HCT116 (cell line): ENCODE measurements around the gene ATOH8.

Source experiments
- CTCF ChIP-seq, 3 experiments: fragments of 200-600 bp in 1 of 3; sonication (generic) in 1 of 3; IDR thresholded peaks in 2 of 3; conservative IDR thresholded peaks in 1 of 3; 2 replicates each; pipeline ENCODE4 v1.5.1; 2012 to 2017; ENCODE audit warnings: low read depth in 2 of 3, low read length in 2 of 3, antibody characterized with exemption in 1 of 3, borderline replicate concordance in 1 of 3, control low read depth in 1 of 3, mild to moderate bottlenecking in 1 of 3, mixed read lengths in 1 of 3, mixed run types in 1 of 3, moderate library complexity in 1 of 3; ENCODE audit not compliant: insufficient read depth in 1 of 3
- EZH2 ChIP-seq: fragments of 200-600 bp; sonication (generic); IDR thresholded peaks from 2 replicates; pipeline ENCODE4 v1.6.1; 2017; ENCODE audit warnings: antibody characterized with exemption, mixed run types
- POLR2A ChIP-seq: IDR thresholded peaks from 2 replicates; pipeline ENCODE4 v1.7.0; 2011; ENCODE audit warnings: borderline replicate concordance; ENCODE audit not compliant: insufficient read depth, insufficient read length; ENCODE audit errors: extremely low read depth
- POLR2AphosphoS5 ChIP-seq: IDR thresholded peaks from 2 replicates; pipeline ENCODE4 v1.6.1; 2011; ENCODE audit warnings: mild to moderate bottlenecking, low read depth, low read length, moderate library complexity
- SRF ChIP-seq: IDR thresholded peaks from 2 replicates; pipeline ENCODE4 v1.6.1; 2012; ENCODE audit warnings: low read depth
- YY1 ChIP-seq: IDR thresholded peaks from 2 replicates; pipeline ENCODE4 v1.6.1; 2011; ENCODE audit warnings: low read length, low read depth, moderate library complexity, mild to moderate bottlenecking; ENCODE audit not compliant: insufficient replicate concordance; ENCODE audit errors: extremely low read depth

DNA sequence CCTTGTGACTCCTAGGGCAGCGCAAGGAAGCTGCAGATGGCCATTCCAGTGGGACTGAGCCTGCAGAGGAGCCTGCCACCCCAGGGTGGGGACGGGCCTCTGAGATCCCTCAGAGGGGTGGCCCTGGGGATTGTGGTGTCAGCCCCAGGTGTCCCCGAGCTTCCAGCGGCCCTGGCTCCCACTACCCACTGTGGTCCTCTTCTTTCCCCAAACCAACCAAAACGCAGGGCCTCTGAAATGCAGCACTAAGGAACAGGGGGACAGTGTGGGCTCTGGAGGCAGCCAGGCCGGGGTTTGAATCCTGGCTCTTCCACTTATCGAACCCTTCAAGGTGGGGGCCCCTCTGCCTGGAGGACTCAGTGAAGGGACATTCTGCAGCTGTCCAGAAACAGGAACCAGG, 32.7 kb downstream of the ATOH8 start:
- TF ChIP-seq CTCF (IDR thresholded peaks at IDR 0.05 in 2 of 3, conservative IDR thresholded peaks at IDR 0.05 in 1 of 3; ENCODE audit: borderline replicate concordance in 1 of 3, insufficient read depth in 1 of 3, low read depth in 2 of 3, low read length in 2 of 3) = no peak
- TF ChIP-seq POLR2A = no peak
- no peak for TF ChIP-seq EZH2
- no peak for TF ChIP-seq YY1
- TF ChIP-seq SRF = no peak
- TF ChIP-seq POLR2AphosphoS5 = no peak
